Natural killer cell (primary cell): ENCODE results near the gene RMP24.

ENCODE experiments used
- ATAC-seq, 3 donors: fragments of 150-1000 bp in 2 of 3; fragments of 200-7000 bp in 1 of 3; cut with Tn5 transposase; 1 replicate in 1 of 3; 2 replicates in 2 of 3; pipeline ENCODE4 v1.10.0; 2021; ENCODE audit warnings: mild to moderate bottlenecking in 2 of 3, moderate library complexity in 2 of 3
- DNase-seq, 2 donors: peaks; one replicate each; pipeline versions ENCODE4 v3.0.0 to v3.0.0-alpha.2; 2013 to 2021; ENCODE audit warnings: mixed read lengths in 1 of 2
- H3K27ac ChIP-seq: one replicate; pipeline ENCODE4 v1.5.1; 2013; ENCODE audit warnings: mild to moderate bottlenecking, low read length
- H3K27me3 ChIP-seq: one replicate; pipeline ENCODE4 v1.6.1; 2013; ENCODE audit warnings: low read length; ENCODE audit not compliant: control insufficient read depth, insufficient read depth
- H3K36me3 ChIP-seq: one replicate; pipeline ENCODE4 v1.6.1; 2013; ENCODE audit warnings: low read length; ENCODE audit not compliant: control insufficient read depth, insufficient read depth
- H3K4me1 ChIP-seq: one replicate; pipeline ENCODE4 v1.6.1; 2013; ENCODE audit warnings: low read length; ENCODE audit not compliant: control insufficient read depth, insufficient read depth
- H3K4me3 ChIP-seq: one replicate; pipeline ENCODE4 v1.5.1; 2013; ENCODE audit warnings: low read length
- H3K9me3 ChIP-seq: one replicate; pipeline ENCODE4 v1.6.1; 2013; ENCODE audit warnings: low read length; ENCODE audit not compliant: control insufficient read depth, insufficient read depth
- H3K27ac Mint-ChIP-seq, 2 donors: one replicate each; pipeline ENCODE4 v1.8.0; 2022; ENCODE audit warnings: mild to moderate bottlenecking in 2 of 2, mixed read lengths in 2 of 2, moderate library complexity in 1 of 2
- H3K27me3 Mint-ChIP-seq, 2 donors: one replicate each; pipeline ENCODE4 v1.8.0; 2022; ENCODE audit warnings: low read depth in 2 of 2, mixed read lengths in 2 of 2
- H3K36me3 Mint-ChIP-seq: one replicate; pipeline ENCODE4 v1.8.0; 2022; ENCODE audit warnings: mixed read lengths
- H3K4me1 Mint-ChIP-seq, 2 donors: one replicate each; pipeline ENCODE4 v1.8.0; 2022; ENCODE audit warnings: mixed read lengths in 2 of 2
- H3K4me3 Mint-ChIP-seq: one replicate; pipeline ENCODE4 v1.8.0; 2022; ENCODE audit warnings: mild to moderate bottlenecking, moderate library complexity, mixed read lengths
- H3K9me3 Mint-ChIP-seq, 2 donors: one replicate each; pipeline ENCODE4 v1.8.0; 2022; ENCODE audit warnings: mixed read lengths in 2 of 2
- WGBS: methylation state at CpG from one replicate; pipeline ENCODE4 v1.1.7; 2013; ENCODE audit warnings: missing lambda C conversion rate; ENCODE audit not compliant: insufficient coverage; 5-methylcytosine and 5-hydroxymethylcytosine counted together
- intact Hi-C: fragments of 100-400 bp; cut with micrococcal nuclease; formaldehyde crosslinking; loops from one replicate; pipeline ENCODE4 v1.14.2; 2022
- TF ChIP-seq, protein P1 (sequence below): fragments of 200-600 bp; IDR thresholded peaks from one replicate; pipeline ENCODE4 v1.8.0; 2022; ENCODE audit warnings: antibody characterized with exemption

Gene RMP24

DNA sequence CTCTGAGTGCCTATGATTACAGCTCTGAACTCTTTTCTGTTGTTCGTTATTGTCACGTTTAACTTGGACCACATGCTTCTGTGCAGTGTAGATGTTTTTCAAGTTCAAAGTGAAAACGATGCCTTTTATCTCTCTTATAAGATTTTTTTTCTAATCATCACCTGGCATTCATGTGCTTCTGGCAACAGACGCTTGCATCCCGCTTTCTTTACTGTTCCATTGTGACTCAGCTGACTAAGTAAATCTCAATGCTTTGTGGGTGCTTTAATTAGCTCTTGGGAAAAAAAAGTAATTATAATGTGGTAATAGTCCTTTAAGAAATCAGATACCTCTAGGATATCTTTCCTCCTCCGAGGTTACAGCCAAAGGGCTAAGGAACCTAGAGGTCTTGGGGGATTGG, 31.2 kb upstream of the RMP24 start:
- no peaks in the 10 kb centered on the region for H3K36me3 ChIP-seq
- intact Hi-C loops = no loop called here
- no peak for ATAC-seq
- DNase-seq = no peak
- TF ChIP-seq, protein P1, sequence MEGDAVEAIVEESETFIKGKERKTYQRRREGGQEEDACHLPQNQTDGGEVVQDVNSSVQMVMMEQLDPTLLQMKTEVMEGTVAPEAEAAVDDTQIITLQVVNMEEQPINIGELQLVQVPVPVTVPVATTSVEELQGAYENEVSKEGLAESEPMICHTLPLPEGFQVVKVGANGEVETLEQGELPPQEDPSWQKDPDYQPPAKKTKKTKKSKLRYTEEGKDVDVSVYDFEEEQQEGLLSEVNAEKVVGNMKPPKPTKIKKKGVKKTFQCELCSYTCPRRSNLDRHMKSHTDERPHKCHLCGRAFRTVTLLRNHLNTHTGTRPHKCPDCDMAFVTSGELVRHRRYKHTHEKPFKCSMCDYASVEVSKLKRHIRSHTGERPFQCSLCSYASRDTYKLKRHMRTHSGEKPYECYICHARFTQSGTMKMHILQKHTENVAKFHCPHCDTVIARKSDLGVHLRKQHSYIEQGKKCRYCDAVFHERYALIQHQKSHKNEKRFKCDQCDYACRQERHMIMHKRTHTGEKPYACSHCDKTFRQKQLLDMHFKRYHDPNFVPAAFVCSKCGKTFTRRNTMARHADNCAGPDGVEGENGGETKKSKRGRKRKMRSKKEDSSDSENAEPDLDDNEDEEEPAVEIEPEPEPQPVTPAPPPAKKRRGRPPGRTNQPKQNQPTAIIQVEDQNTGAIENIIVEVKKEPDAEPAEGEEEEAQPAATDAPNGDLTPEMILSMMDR = no peak
- no peak overlapping the region for H3K4me3 ChIP-seq
- no peak overlapping the region for H3K4me3 Mint-ChIP-seq
- no peaks in the 10 kb centered on the region for H3K4me1 Mint-ChIP-seq
- H3K4me1 ChIP-seq = no peaks in the 10 kb centered on the region
- peaks cover 16 to 49% of the 10 kb centered on the region in 2 donors for H3K27me3 Mint-ChIP-seq
- no peaks in the 10 kb centered on the region for H3K36me3 Mint-ChIP-seq
- WGBS = 88% methylated on average over 6 of the region's 6 CpGs
- no peak overlapping the region for H3K27ac Mint-ChIP-seq
- no peaks in the 10 kb centered on the region for H3K27me3 ChIP-seq
- H3K9me3 Mint-ChIP-seq = no peaks in the 10 kb centered on the region
- no peaks in the 10 kb centered on the region for H3K9me3 ChIP-seq
- no peak overlapping the region for H3K27ac ChIP-seq

DNA sequence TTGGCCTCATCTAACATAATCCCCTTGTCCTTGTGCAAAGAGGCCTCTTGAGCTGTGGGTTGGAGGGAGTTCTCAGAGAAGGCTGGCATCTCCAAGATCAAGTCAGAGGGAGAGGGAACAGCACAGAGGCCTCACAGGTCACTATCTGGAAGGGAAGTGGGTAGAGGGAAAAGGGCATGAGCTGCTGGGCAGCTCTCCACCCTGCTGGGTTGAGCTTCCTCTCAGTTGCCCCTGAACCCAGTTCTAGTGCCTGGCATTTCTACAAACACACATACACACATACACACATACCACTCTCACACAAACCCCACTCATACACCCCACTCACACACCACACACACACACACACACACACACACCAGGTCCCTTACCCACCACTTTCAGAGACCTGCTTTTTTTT, 30.3 kb upstream of the RMP24 start:
- no peaks in the 10 kb centered on the region for H3K9me3 ChIP-seq
- Mint-ChIP-seq H3K4me1 (no peaks in the 10 kb centered on the region), H3K27me3 (peaks cover 18 to 44% of the 10 kb centered on the region in 2 donors), H3K4me3 (no peak overlapping the region), H3K9me3 (no peaks in the 10 kb centered on the region), H3K36me3 (no peaks in the 10 kb centered on the region), H3K27ac (no peak overlapping the region)
- H3K4me3 ChIP-seq = no peak overlapping the region
- DNase-seq (no peak), ATAC-seq (no peak)
- intact Hi-C loops = no loop called here
- no peaks in the 10 kb centered on the region for H3K36me3 ChIP-seq
- H3K4me1 ChIP-seq = no peaks in the 10 kb centered on the region
- no peak overlapping the region for H3K27ac ChIP-seq
- TF ChIP-seq, protein P1 = no peak
- H3K27me3 ChIP-seq = no peaks in the 10 kb centered on the region

DNA sequence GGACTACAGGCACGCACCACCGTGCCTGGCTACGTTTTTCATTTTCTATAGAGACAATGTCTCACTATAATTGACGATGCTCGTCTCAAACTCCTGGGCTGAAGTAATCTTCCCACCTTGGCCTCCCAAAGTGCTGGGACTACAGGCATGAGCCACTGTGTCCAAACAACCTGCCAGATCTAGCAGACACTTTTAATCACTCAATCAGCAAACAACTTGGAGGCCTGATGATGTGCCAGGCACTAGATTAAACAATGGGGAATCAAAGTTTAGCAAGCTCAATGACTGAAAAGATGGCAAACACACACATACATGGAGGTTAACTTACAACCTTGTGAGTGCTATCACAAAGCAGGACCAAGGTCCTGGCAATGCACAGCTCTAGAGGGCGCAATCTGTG, 29.8 kb upstream of the RMP24 start:
- H3K27ac ChIP-seq = no peak overlapping the region
- H3K9me3 Mint-ChIP-seq = no peaks in the 10 kb centered on the region
- H3K4me1 ChIP-seq = no peaks in the 10 kb centered on the region
- H3K9me3 ChIP-seq = no peaks in the 10 kb centered on the region
- no peaks in the 10 kb centered on the region for H3K36me3 Mint-ChIP-seq
- TF ChIP-seq, protein P1 = no peak
- H3K4me3 ChIP-seq = no peak overlapping the region
- intact Hi-C loops = no loop called here
- H3K27me3 Mint-ChIP-seq = peaks cover 17 to 39% of the 10 kb centered on the region in 2 donors
- H3K36me3 ChIP-seq = no peaks in the 10 kb centered on the region
- DNase-seq (no peak), ATAC-seq (no peak)
- no peak overlapping the region for H3K4me3 Mint-ChIP-seq
- H3K27ac Mint-ChIP-seq = no peak overlapping the region
- H3K27me3 ChIP-seq = no peaks in the 10 kb centered on the region
- 92% methylated on average over 6 of the region's 6 CpGs for WGBS
- H3K4me1 Mint-ChIP-seq = no peaks in the 10 kb centered on the region

DNA sequence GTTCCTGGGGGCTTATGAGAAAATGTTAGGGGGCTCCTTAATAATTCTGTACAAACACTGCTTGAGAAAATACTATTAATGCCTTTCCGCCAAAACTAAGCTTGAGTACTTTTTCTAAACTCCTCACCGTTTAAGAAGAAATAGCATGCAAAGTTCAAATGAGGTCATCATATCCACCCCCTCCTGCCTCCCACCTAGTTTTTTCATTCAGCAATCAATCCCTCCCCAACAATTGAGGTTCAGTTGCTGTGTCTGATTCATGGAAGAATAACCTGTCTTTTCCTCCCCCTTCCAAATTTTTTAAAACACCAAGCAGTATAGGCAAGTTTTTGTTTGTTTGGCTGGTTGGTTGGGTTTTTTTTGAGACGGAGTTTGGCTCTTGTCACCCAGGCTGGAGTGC, 24.4 kb upstream of the RMP24 start:
- no peaks in the 10 kb centered on the region for H3K9me3 Mint-ChIP-seq
- H3K36me3 Mint-ChIP-seq = no peaks in the 10 kb centered on the region
- 87% methylated on average over 3 of the region's 3 CpGs for WGBS
- Histone ChIP-seq H3K4me1 (peaks cover 7% of the 10 kb centered on the region), H3K36me3 (no peaks in the 10 kb centered on the region), H3K4me3 (no peak overlapping the region), H3K27ac (no peak overlapping the region), H3K9me3 (no peaks in the 10 kb centered on the region), H3K27me3 (peaks cover 6% of the 10 kb centered on the region)
- no peak overlapping the region for H3K27ac Mint-ChIP-seq
- DNase-seq (no peak), ATAC-seq (no peak)
- peaks cover 4 to 6% of the 10 kb centered on the region in 2 donors for H3K4me1 Mint-ChIP-seq
- H3K27me3 Mint-ChIP-seq = peaks cover 35 to 37% of the 10 kb centered on the region in 2 donors
- intact Hi-C loops = no loop called here
- TF ChIP-seq, protein P1 = no peak
- no peak overlapping the region for H3K4me3 Mint-ChIP-seq
